Keratinocyte (primary cell): ENCODE data around the gene CTNNA2. TPM values are rescaled to one million over a fixed set of nuclear protein-coding genes. Genes with fewer than 3 reads are reported as not detected.

Experiments
- DNase-seq: peaks from one replicate; pipeline ENCODE4 v3.0.0-alpha.2; 2011; ENCODE audit warnings: low read depth, missing footprints, low spot score
- FAIRE-seq: peaks from 2 replicates; lab custom pipeline; 2011; peaks lifted over from hg19 to GRCh38; lab: Jason Lieb, UNC
- H2AFZ ChIP-seq: 2 replicates; pipeline ENCODE4 v1.6.0; 2012; ENCODE audit warnings: low read length, control low read depth, inconsistent platforms; ENCODE audit not compliant: control insufficient read depth
- H3K27ac ChIP-seq: 2 replicates; pipeline ENCODE4 v1.5.1; 2011; ENCODE audit warnings: low read length; ENCODE audit not compliant: control insufficient read depth, insufficient read depth
- H3K27me3 ChIP-seq: 3 replicates; pipeline ENCODE4 v1.6.0; 2011; ENCODE audit warnings: low read length; ENCODE audit not compliant: control insufficient read depth, insufficient read depth; ENCODE audit errors: extremely low read depth
- H3K36me3 ChIP-seq, 2 experiments: 2 replicates in 1 of 2; 3 replicates in 1 of 2; pipeline ENCODE4 v1.5.1; 2011; ENCODE audit warnings: low read length in 2 of 2, mild to moderate bottlenecking in 1 of 2; ENCODE audit not compliant: control insufficient read depth in 2 of 2, insufficient read depth in 2 of 2; ENCODE audit errors: extremely low read depth in 1 of 2
- H3K4me1 ChIP-seq: 3 replicates; pipeline ENCODE4 v1.5.1; 2011; ENCODE audit warnings: low read length; ENCODE audit not compliant: control insufficient read depth, insufficient read depth; ENCODE audit errors: extremely low read depth
- H3K4me2 ChIP-seq: 3 replicates; pipeline ENCODE4 v1.6.0; 2011; ENCODE audit warnings: low read depth, low read length; ENCODE audit not compliant: control insufficient read depth, insufficient read depth; ENCODE audit errors: extremely low read depth
- H3K4me3 ChIP-seq, 3 experiments: fragments of 200-600 bp in 1 of 3; sonication (generic) in 1 of 3; 2 replicates in 2 of 3; 3 replicates in 1 of 3; pipeline ENCODE4 v1.5.1; 2011 to 2016; ENCODE audit warnings: low read length in 3 of 3, mild to moderate bottlenecking in 3 of 3, control low read depth in 2 of 3, inconsistent platforms in 1 of 3, low read depth in 1 of 3, mixed read lengths in 1 of 3, mixed run types in 1 of 3, moderate library complexity in 1 of 3; ENCODE audit not compliant: control insufficient read depth in 2 of 3, insufficient read depth in 2 of 3; ENCODE audit errors: extremely low read depth in 1 of 3
- H3K79me2 ChIP-seq: 2 replicates; pipeline ENCODE4 v1.6.0; 2012; ENCODE audit warnings: low read length; ENCODE audit not compliant: control insufficient read depth, insufficient read depth
- H3K9ac ChIP-seq: 3 replicates; pipeline ENCODE4 v1.6.0; 2011; ENCODE audit warnings: low read length; ENCODE audit not compliant: control insufficient read depth, insufficient read depth; ENCODE audit errors: extremely low read depth
- H3K9me1 ChIP-seq: 3 replicates; pipeline ENCODE4 v1.6.0; 2011; ENCODE audit warnings: low read length; ENCODE audit not compliant: control insufficient read depth, insufficient read depth; ENCODE audit errors: extremely low read depth
- H3K9me3 ChIP-seq: 2 replicates; pipeline ENCODE4 v1.5.1; 2012; ENCODE audit warnings: low read depth, low read length; ENCODE audit not compliant: control insufficient read depth
- H4K20me1 ChIP-seq: 3 replicates; pipeline ENCODE4 v1.6.0; 2011; ENCODE audit warnings: low read length; ENCODE audit not compliant: control insufficient read depth, insufficient read depth; ENCODE audit errors: extremely low read depth
- EZH2 ChIP-seq: IDR thresholded peaks from one replicate; pipeline ENCODE4 v1.6.1; 2012; ENCODE audit warnings: inconsistent platforms, mild to moderate bottlenecking, low read length, moderate library complexity
- dilution Hi-C: fragments of 300-500 bp; cut with MboI; formaldehyde crosslinking; loops from one replicate; pipeline ENCODE4 v1.7.0; 2020; ENCODE audit warnings: low sequenced_read_pairs; ENCODE audit not compliant: extremely low pct_ligation_motif_present
- polyA plus RNA-seq, 5 experiments: library from polyadenylated mRNA; depleted of rRNA in 3 of 5; stranded (reverse) in 3 of 5; stranded (forward) in 1 of 5; unstranded in 1 of 5; fragments of >200 nt; gene quantifications; 1 replicate in 1 of 5; 2 replicates in 3 of 5; 3 replicates in 1 of 5; pipeline versions ENCODE4 v1.2.1 to v1.2.3, GENCODE V29; 2011 to 2012; ENCODE audit warnings: missing spikeins in 2 of 5, low read depth in 1 of 5, low replicate concordance in 1 of 5
- TF ChIP-seq, protein P1 (sequence below), 3 experiments: IDR thresholded peaks in 1 of 3; conservative IDR thresholded peaks in 1 of 3; optimal IDR thresholded peaks in 1 of 3; 2 replicates in 2 of 3; 3 replicates in 1 of 3; pipeline versions ENCODE3 to v1.5.1; 2011; ENCODE audit warnings: low read length in 3 of 3, mild to moderate bottlenecking in 3 of 3, moderate library complexity in 2 of 3, control low read depth in 1 of 3, inconsistent platforms in 1 of 3; ENCODE audit not compliant: insufficient read depth in 2 of 3; ENCODE audit errors: extremely low read depth in 1 of 3

Gene CTNNA2
- polyA plus RNA-seq, 1 donor (not counting 4 experiments of a cell fraction or from before 2014, with no cell fraction given), result not detected

DNA sequence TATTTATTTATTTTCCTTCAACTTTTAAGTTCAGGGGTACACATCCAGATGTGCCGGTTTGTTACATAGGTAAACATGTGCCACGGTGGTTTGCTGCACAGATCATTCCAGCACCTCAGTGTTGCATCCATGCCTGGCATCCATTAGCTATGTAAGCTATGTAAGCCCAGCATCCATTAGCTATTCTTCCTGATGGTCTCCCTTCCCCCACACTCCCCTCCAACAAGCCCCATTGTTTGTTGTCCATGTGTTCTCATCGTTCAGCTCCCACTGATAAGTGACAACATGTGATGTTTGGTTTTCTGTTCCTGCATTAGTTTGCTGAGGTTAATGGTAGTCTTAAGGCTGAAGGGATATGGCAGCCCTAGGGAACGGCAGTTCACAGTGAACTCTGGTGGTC lies 203.4 kb downstream of the CTNNA2 start:
- no peak for FAIRE-seq
- no peak overlapping the region for H2AFZ ChIP-seq
- dilution Hi-C loops, result no loop called here

DNA sequence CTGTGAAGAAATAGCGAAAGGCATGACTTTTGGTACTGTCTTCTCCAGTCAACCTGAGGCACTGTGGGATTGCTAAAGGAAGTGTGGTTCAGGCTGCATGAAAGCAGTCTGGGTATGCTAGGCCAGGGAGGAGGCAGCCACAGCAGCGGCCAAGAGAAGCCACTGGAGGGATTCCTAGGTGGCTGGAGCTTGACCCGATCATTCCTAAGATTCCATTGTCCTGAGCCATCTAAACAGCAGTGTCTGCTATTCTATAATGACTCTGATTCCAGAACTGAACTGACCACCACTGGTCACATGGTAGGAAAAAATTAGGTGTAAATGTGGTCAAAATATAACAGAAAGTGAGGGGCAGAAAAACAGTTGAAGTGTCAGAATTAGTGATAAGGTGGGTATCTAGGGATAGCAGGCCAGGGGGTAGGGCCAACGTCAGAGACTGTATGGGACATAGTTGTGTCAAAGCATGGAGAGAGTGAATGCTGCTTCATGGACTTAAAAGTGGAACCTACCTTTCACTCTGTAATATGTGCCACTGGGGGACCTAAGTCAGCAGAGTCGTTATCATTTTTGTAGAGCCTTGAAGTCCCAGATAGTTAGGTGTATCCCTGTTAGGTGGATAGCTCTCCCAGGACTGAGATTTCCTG lies 204.6 kb downstream of the CTNNA2 start:
- dilution Hi-C loops, result no loop called here
- H3K9ac ChIP-seq, result no peak overlapping the region
- no peak overlapping the region for H3K4me2 ChIP-seq
- TF ChIP-seq EZH2, result no peak
- TF ChIP-seq, protein P1, sequence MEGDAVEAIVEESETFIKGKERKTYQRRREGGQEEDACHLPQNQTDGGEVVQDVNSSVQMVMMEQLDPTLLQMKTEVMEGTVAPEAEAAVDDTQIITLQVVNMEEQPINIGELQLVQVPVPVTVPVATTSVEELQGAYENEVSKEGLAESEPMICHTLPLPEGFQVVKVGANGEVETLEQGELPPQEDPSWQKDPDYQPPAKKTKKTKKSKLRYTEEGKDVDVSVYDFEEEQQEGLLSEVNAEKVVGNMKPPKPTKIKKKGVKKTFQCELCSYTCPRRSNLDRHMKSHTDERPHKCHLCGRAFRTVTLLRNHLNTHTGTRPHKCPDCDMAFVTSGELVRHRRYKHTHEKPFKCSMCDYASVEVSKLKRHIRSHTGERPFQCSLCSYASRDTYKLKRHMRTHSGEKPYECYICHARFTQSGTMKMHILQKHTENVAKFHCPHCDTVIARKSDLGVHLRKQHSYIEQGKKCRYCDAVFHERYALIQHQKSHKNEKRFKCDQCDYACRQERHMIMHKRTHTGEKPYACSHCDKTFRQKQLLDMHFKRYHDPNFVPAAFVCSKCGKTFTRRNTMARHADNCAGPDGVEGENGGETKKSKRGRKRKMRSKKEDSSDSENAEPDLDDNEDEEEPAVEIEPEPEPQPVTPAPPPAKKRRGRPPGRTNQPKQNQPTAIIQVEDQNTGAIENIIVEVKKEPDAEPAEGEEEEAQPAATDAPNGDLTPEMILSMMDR (optimal IDR thresholded peaks at IDR 0.05 in 1 of 3, IDR thresholded peaks at IDR 0.05 in 1 of 3, conservative IDR thresholded peaks at IDR 0.05 in 1 of 3; ENCODE audit: extremely low read depth in 1 of 3, insufficient read depth in 2 of 3, low read length in 3 of 3), result no peak
- H2AFZ ChIP-seq, result no peak overlapping the region
- H3K27ac ChIP-seq, result no peak overlapping the region
- no peaks in the 10 kb centered on the region for H3K36me3 ChIP-seq
- H3K27me3 ChIP-seq, result no peaks in the 10 kb centered on the region
- H4K20me1 ChIP-seq, result no peaks in the 10 kb centered on the region
- no peaks in the 10 kb centered on the region for H3K4me1 ChIP-seq
- no peak for FAIRE-seq
- peaks cover 2% of the 10 kb centered on the region for H3K9me3 ChIP-seq
- H3K9me1 ChIP-seq, result no peaks in the 10 kb centered on the region
- no peak for DNase-seq
- no peak overlapping the region for H3K4me3 ChIP-seq
- no peaks in the 10 kb centered on the region for H3K79me2 ChIP-seq

More for the DNA sequence above, 203.4 kb downstream of the CTNNA2 start:
- Histone ChIP-seq H3K27ac (no peak overlapping the region), H3K79me2 (no peaks in the 10 kb centered on the region), H3K9ac (no peak overlapping the region), H3K36me3 (no peaks in the 10 kb centered on the region), H3K27me3 (no peaks in the 10 kb centered on the region), H3K4me1 (no peaks in the 10 kb centered on the region), H3K4me3 (no peak overlapping the region), H3K9me3 (peaks cover 2% of the 10 kb centered on the region), H3K4me2 (no peak overlapping the region), H3K9me1 (no peaks in the 10 kb centered on the region), H4K20me1 (no peaks in the 10 kb centered on the region)
- TF ChIP-seq EZH2, result no peak
- TF ChIP-seq, protein P1 (optimal IDR thresholded peaks at IDR 0.05 in 1 of 3, IDR thresholded peaks at IDR 0.05 in 1 of 3, conservative IDR thresholded peaks at IDR 0.05 in 1 of 3; ENCODE audit: extremely low read depth in 1 of 3, insufficient read depth in 2 of 3, low read length in 3 of 3), result no peak
- DNase-seq, result no peak
